GM12878 (cell line): ENCODE data around the gene ALG1L2. TPM values are rescaled to one million over a fixed set of nuclear protein-coding genes. Genes with fewer than 3 reads are reported as not detected.
A peak's percentile ranks its signal among the peaks of the same experiment; 100 is the strongest.
"Not testable (repeated sequence)": the region's sequence is repeated elsewhere in the genome, so short reads cannot be mapped to it uniquely, and the experiment has no call there.

Source experiments
- ATAC-seq: fragments of 200-7000 bp; cut with Tn5 transposase; 3 replicates; pipeline ENCODE4 v1.9.1; 2020; ENCODE audit warnings: mild to moderate bottlenecking, moderate library complexity
- BruUV-seq: library from RNA; stranded (reverse); fragments of 400-500 nt; replicated peaks from 2 replicates; lab custom pipeline; 2021; lab: Mats Ljungman, UMichigan
- CTCF ChIA-PET: fragments of 300-600 bp; sonication (Branson Sonifier 250); formaldehyde crosslinking; extraction: SDS; loops from one replicate; lab custom pipeline; 2021; ENCODE audit warnings: inconsistent platforms; lab: Yijun Ruan, JAX
- POLR2A ChIA-PET: fragments of 350-600 bp; formaldehyde crosslinking; extraction: SDS; loops from one replicate; lab custom pipeline; 2021; ENCODE audit warnings: inconsistent platforms; lab: Charles Lee
- RAD21 ChIA-PET: fragments of 300-600 bp; sonication (Branson Sonifier 250); formaldehyde crosslinking; loops from one replicate; lab custom pipeline; 2023; ENCODE audit warnings: antibody characterized with exemption; ENCODE audit not compliant: unreplicated experiment; lab: Charles Lee
- SMC1A ChIA-PET: fragments of 300-600 bp; sonication (Branson Sonifier 250); formaldehyde crosslinking; loops from one replicate; lab custom pipeline; 2023; ENCODE audit not compliant: unreplicated experiment, uncharacterized antibody; lab: Charles Lee
- DNase-seq: peaks from one replicate; pipeline ENCODE4 v3.0.0-alpha.2; 2011; ENCODE audit warnings: low read depth, low spot score
- FAIRE-seq: peaks from 3 replicates; lab custom pipeline; 2011; peaks lifted over from hg19 to GRCh38; lab: Jason Lieb, UNC
- H2AFZ ChIP-seq: 2 replicates; pipeline ENCODE4 v1.6.0; 2011; ENCODE audit warnings: low read depth, low read length, control low read depth; ENCODE audit not compliant: control insufficient read depth
- H3K27ac ChIP-seq: 2 replicates; pipeline ENCODE4 v1.5.1; 2011; ENCODE audit warnings: control low read depth; ENCODE audit not compliant: control insufficient read depth, insufficient read depth
- H3K27me3 ChIP-seq, 2 experiments: replicated peaks in 1 of 2; 2 replicates each; pipeline versions ENCODE4 v1.6.0 to v1.6.1; 2011; ENCODE audit warnings: low read length in 1 of 2; ENCODE audit not compliant: control insufficient read depth in 2 of 2, insufficient read depth in 2 of 2
- H3K36me3 ChIP-seq, 2 experiments: 2 replicates each; pipeline ENCODE4 v1.5.1; 2011; ENCODE audit warnings: low read length in 1 of 2; ENCODE audit not compliant: control insufficient read depth in 2 of 2, insufficient read depth in 2 of 2
- H3K4me1 ChIP-seq: 2 replicates; pipeline ENCODE4 v1.6.1; 2011; ENCODE audit warnings: mild to moderate bottlenecking, low read length, moderate library complexity, mixed read lengths; ENCODE audit not compliant: control insufficient read depth, insufficient read depth
- H3K4me2 ChIP-seq: 2 replicates; pipeline ENCODE4 v1.6.0; 2011; ENCODE audit warnings: control low read depth; ENCODE audit not compliant: control insufficient read depth, insufficient read depth
- H3K4me3 ChIP-seq: fragments of 200-600 bp; sonication (generic); 2 replicates; pipeline ENCODE4 v1.5.1; 2016
- H3K79me2 ChIP-seq: 2 replicates; pipeline ENCODE4 v1.6.0; 2011; ENCODE audit warnings: low read length; ENCODE audit not compliant: control insufficient read depth, insufficient read depth
- H3K9ac ChIP-seq: 2 replicates; pipeline ENCODE4 v1.8.0; 2011; ENCODE audit warnings: low read length, control low read depth, mixed read lengths; ENCODE audit not compliant: control insufficient read depth, insufficient read depth
- H3K9me3 ChIP-seq: replicated peaks from 3 replicates; pipeline ENCODE4 v1.5.1; 2011; ENCODE audit warnings: mild to moderate bottlenecking, low read length; ENCODE audit not compliant: control insufficient read depth, insufficient read depth
- H4K20me1 ChIP-seq: 2 replicates; pipeline ENCODE4 v1.6.0; 2011; ENCODE audit not compliant: control insufficient read depth, insufficient read depth
- MEF2B ChIP-seq: fragments of 450-650 bp; IDR thresholded peaks from 2 replicates; pipeline ENCODE4 v1.6.1; 2018; ENCODE audit warnings: mild to moderate bottlenecking, moderate library complexity; ENCODE audit not compliant: partially characterized antibody, poor library complexity, severe bottlenecking
- WGBS: methylation state at CpG from one replicate; pipeline ENCODE4 v1.1.6; 2016; ENCODE audit warnings: low lambda C conversion rate; ENCODE audit not compliant: insufficient replicate concordance, insufficient coverage; ENCODE audit errors: missing lambda C conversion rate; 5-methylcytosine and 5-hydroxymethylcytosine counted together
- in situ Hi-C: fragments of 300-500 bp; cut with MboI; formaldehyde crosslinking; loops from 9 replicates; pipeline ENCODE4 v1.14.3; 2018; ENCODE audit warnings: mixed read lengths
- intact Hi-C: fragments of 100-400 bp; cut with micrococcal nuclease; formaldehyde crosslinking; loops from one replicate; pipeline ENCODE4 v1.14.2; 2022; ENCODE audit not compliant: unreplicated experiment
- polyA plus RNA-seq, 11 experiments: library from polyadenylated mRNA; depleted of rRNA in 4 of 11; unstranded in 6 of 11; stranded (reverse) in 5 of 11; fragments of >200 nt; fragmentation: Nextera tagmentation in 4 of 11; fragmentation: Illumina TruSeq in 1 of 11; extraction: Ambion mirVana in 4 of 11; extraction: Trizol in 1 of 11; gene quantifications; 1 replicate in 1 of 11; 2 replicates in 10 of 11; pipeline versions ENCODE4 v1.2.1 to v1.2.3, GENCODE V29; 2011 to 2016; ENCODE audit warnings: inconsistent platforms in 2 of 11, missing spikeins in 2 of 11, low read depth in 1 of 11
- total RNA-seq, 4 experiments: library from RNA; depleted of rRNA in 3 of 4; stranded (reverse); fragments of >200 nt in 3 of 4; fragmentation: Illumina TruSeq in 1 of 4; extraction: Trizol in 1 of 4; gene quantifications; 2 replicates each; pipeline versions ENCODE4 v1.2.1 to v1.2.3, GENCODE V29; 2013 to 2021

The ALG1L2 gene
- total and polyA plus RNA-seq, 10 of the 15 experiments (the other 5 are each of a cell fraction or from before 2014, with no cell fraction given): 0.09 to 0.31 (median 0.16) TPM; not detected in 6

DNA sequence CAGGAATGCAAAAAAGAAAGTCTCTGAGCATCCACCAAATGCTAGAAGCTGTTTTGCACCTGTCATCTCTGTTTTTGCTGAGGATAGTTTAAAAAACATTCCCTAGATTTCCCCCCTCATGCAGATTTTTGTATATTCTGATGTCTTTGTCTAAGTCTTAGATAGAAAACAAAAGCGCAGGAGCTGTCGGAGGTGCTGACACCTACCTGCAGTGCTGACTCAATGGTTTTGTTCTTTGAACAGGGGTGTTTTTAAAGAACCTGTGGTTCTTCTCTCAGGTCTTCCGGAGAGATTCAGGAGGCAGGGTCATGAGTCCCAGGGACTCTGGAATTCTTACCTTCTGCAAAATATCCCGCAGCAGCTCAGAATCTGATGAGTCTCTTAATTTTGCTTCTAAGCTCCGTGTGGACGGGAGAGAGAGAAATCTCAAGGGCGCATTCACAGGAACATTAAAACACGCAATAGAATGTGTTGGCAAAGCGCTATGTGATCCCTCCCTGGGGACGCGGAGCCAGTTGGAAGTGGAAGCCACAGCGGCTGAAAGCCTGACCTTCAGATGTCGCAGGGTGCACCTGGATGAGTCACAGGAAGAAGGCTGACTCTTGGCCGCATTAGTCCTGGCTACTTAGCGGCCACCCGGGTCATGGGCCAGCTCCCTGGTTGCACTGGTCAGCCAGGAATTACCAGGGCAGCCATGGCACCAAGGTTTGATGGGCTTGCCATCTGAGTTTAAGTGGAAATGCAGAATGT, 27.4 kb downstream of the ALG1L2 start:
- H3K36me3 ChIP-seq, POLR2A ChIA-PET, H3K4me2 ChIP-seq, H3K9me3 ChIP-seq, ATAC-seq, SMC1A ChIA-PET, H3K27me3 ChIP-seq, H3K79me2 ChIP-seq, RAD21 ChIA-PET, H3K27ac ChIP-seq, H4K20me1 ChIP-seq, H3K9ac ChIP-seq, DNase-seq, H3K4me3 ChIP-seq, FAIRE-seq, H2AFZ ChIP-seq, H3K4me1 ChIP-seq, BruUV-seq, intact Hi-C loops, in situ Hi-C loops: not testable (repeated sequence)
- 97% methylated on average over 15 of the region's 16 CpGs for WGBS
- CTCF ChIA-PET: interaction anchor here (1.2 kb wide), 1 partner anchor 167 kb away, joined by 3 read pairs; no protein-coding TSS in a partner anchor

DNA sequence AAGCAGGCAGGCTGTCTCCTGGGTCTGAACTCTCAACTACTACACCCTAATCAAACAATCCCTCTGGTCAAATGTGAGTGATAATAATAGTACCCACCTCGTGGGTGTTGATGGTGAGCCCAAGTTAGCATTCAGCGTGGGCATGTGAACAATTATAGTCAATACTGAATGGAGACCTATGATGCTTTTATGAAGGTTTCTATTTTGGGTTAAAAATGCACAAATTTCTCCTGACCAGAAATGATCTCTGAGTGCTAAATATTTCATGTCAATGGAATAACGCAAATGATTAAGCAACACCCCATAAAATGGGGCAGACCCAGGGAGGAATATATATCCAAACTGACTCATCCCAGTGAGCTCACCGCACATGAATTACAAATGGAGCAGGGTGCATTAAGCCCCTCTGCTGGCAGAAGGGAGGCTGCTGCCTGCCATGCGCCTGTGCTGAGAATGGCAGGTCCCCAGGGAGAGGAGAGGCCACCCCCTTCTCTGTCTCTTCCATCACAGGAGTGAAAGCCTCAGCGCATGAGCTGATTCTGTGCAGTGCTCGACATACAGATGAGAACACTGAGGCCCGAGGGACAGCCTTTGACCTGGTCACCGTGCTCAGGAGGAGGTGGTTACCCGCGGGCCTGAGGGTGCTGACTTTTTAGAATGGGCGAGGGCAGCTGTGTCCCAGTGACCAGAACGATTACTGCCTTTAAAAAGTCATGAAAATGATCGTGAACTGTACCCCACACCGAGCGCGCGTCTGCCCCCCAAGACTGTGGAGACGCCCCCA, 28.9 kb downstream of the ALG1L2 start:
- H3K36me3 ChIP-seq, in situ Hi-C loops, FAIRE-seq, H3K9me3 ChIP-seq, H3K27me3 ChIP-seq, DNase-seq, H3K79me2 ChIP-seq, ATAC-seq, H3K4me1 ChIP-seq, H4K20me1 ChIP-seq, POLR2A ChIA-PET: not testable (repeated sequence)
- Histone ChIP-seq H3K9ac (peak overlapping the region; percentile 32), H3K27ac (peak overlapping the region; percentile 22), H2AFZ (peak overlapping the region; percentile 81), H3K4me3 (peak overlapping the region; percentile 85), H3K4me2 (peak overlapping the region; percentile 55; the same call in 1 of the 2 replicates)
- ChIA-PET RAD21 (interaction anchor here (1.4 kb wide), 1 partner anchor 15 kb away, joined by 7 read pairs; no protein-coding TSS in a partner anchor), SMC1A (interaction anchor here (1.0 to 1.1 kb wide), 2 partner anchors 13 to 15 kb away, joined by 3 read pairs; no protein-coding TSS in a partner anchor), CTCF (interaction anchor here (1.6 kb wide), 1 partner anchor 17 kb away, joined by 3 read pairs; no protein-coding TSS in a partner anchor)
- intact Hi-C loops: loop anchor here (2.0 kb wide), 1 partner anchor 18 kb away; no protein-coding TSS in a partner anchor
- WGBS: under 1% methylated on average over 19 of the region's 19 CpGs
- TSS peak; percentile 78 for BruUV-seq
- TF ChIP-seq MEF2B: peak; percentile 85
